B cell (primary cell): ENCODE measurements around the gene TAF6.

Source experiments
- EZH2 ChIP-seq: IDR thresholded peaks from 2 replicates; pipeline ENCODE4 v1.6.1; 2012; ENCODE audit warnings: borderline replicate concordance, low read depth, mild to moderate bottlenecking, moderate library complexity, low read length; ENCODE audit not compliant: insufficient read depth, poor library complexity, severe bottlenecking
- TF ChIP-seq, protein P1 (sequence below): fragments of 200-600 bp; IDR thresholded peaks from one replicate; pipeline ENCODE4 v1.8.0; 2022; ENCODE audit warnings: antibody characterized with exemption, mild to moderate bottlenecking

DNA sequence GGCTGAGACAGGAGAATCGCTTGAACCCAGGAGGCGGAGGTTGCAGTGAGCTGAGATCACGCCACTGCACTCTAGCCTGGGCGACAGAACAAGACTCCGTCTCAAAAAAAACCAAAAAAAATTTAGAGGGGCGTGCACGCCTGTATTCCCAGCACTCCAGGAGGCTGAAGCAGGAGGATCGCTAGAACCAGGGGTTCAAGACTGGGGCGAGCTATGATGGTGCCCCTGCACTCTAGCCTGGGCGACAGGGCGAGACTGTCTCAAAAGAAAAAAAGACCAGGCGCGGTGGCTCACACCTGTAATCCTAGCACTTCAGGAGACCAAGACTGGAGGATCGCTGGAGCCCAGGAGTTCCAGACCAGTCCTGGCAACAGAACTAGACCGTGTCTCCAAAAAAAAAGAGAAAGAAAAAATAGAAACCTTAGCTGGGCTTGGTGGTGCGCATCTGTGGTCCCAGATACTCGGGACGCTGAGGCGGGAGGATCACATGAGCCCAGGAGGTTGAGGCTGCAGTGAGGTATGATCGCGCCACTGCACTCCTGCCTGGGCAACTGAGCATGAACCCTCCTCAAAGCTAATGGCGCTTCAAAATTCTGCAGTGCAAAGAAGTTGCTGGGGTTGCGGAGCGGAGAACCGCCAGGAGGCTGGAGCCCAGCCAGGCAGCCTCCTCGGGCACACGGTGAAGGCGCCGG is 7.2 kb upstream of the TAF6 start:
- TF ChIP-seq, protein P1, sequence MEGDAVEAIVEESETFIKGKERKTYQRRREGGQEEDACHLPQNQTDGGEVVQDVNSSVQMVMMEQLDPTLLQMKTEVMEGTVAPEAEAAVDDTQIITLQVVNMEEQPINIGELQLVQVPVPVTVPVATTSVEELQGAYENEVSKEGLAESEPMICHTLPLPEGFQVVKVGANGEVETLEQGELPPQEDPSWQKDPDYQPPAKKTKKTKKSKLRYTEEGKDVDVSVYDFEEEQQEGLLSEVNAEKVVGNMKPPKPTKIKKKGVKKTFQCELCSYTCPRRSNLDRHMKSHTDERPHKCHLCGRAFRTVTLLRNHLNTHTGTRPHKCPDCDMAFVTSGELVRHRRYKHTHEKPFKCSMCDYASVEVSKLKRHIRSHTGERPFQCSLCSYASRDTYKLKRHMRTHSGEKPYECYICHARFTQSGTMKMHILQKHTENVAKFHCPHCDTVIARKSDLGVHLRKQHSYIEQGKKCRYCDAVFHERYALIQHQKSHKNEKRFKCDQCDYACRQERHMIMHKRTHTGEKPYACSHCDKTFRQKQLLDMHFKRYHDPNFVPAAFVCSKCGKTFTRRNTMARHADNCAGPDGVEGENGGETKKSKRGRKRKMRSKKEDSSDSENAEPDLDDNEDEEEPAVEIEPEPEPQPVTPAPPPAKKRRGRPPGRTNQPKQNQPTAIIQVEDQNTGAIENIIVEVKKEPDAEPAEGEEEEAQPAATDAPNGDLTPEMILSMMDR = no peak
- TF ChIP-seq EZH2 = no peak
